GM18499 (cell line): ENCODE measurements around the gene MT1B.
"Not testable (repeated sequence)": the region's sequence is repeated elsewhere in the genome, so short reads cannot be mapped to it uniquely, and the experiment has no call there.

Source experiments
- ATAC-seq: cut with Tn5 transposase; IDR thresholded peaks from one replicate; pipeline ENCODE4 v1.9.1; 2021; ENCODE audit warnings: moderate number of reproducible peaks; ENCODE audit not compliant: insufficient read depth, unreplicated experiment

Gene MT1B

GRCh38 chr16:56664506-56664905 lies 12.8 kb downstream of the MT1B start:
- ATAC-seq: no peak

- not testable (repeated sequence) for ATAC-seq
Observed at GRCh38 chr16:56665286-56666261, 13.9 kb downstream of the MT1B start.

GRCh38 chr16:56667581-56668571 lies 16.2 kb downstream of the MT1B start, which contains the start of gene MT1G:
Gene MT1G (minus strand): TSS chr16:56668065. CDS start chr16:56667993, 72 bp downstream.
- no peak for ATAC-seq

GRCh38 chr16:56669005-56669839 lies 17.5 kb downstream of the MT1B start, which contains the start of gene MT1H:
Gene MT1H (plus strand): TSS chr16:56669814. CDS start chr16:56669885, 71 bp downstream.
- ATAC-seq: no peak

- no peak for ATAC-seq
Observed at GRCh38 chr16:56669840-56670619, 18.3 kb downstream of the MT1B start.

GRCh38 chr16:56670620-56670934 lies 18.9 kb downstream of the MT1B start:
- no peak for ATAC-seq

GRCh38 chr16:56671691-56672090 lies 20.0 kb downstream of the MT1B start:
- ATAC-seq: not testable (repeated sequence)

GRCh38 chr16:56672171-56672570 lies 20.5 kb downstream of the MT1B start:
- ATAC-seq: not testable (repeated sequence)

GRCh38 chr16:56672761-56673536 lies 21.3 kb downstream of the MT1B start:
- no peak for ATAC-seq

GRCh38 chr16:56673921-56674320 lies 22.2 kb downstream of the MT1B start:
- no peak for ATAC-seq

GRCh38 chr16:56674570-56674969 lies 22.9 kb downstream of the MT1B start:
- ATAC-seq: not testable (repeated sequence)

- ATAC-seq: no peak
Observed at GRCh38 chr16:56675685-56676210, 24.1 kb downstream of the MT1B start.

- no peak for ATAC-seq
Observed at GRCh38 chr16:56677474-56677873, 25.8 kb downstream of the MT1B start.

- ATAC-seq: no peak
Observed at GRCh38 chr16:56679078-56679730, 27.5 kb downstream of the MT1B start.

GRCh38 chr16:56679818-56680217 lies 28.1 kb downstream of the MT1B start:
- ATAC-seq: no peak

GRCh38 chr16:56681939-56682702 lies 30.4 kb downstream of the MT1B start, which contains the start of gene MT1X:
Gene MT1X (plus strand): TSS chr16:56682470. CDS start chr16:56682541, 71 bp downstream.
- ATAC-seq: peak; percentile 58
